HG03103 (cell line): ENCODE results near the gene SCGB2A2.

ENCODE experiments used
- ATAC-seq: cut with Tn5 transposase; IDR thresholded peaks from one replicate; pipeline ENCODE4 v1.9.1; 2021; ENCODE audit warnings: low read depth; ENCODE audit not compliant: unreplicated experiment

Gene SCGB2A2

DNA sequence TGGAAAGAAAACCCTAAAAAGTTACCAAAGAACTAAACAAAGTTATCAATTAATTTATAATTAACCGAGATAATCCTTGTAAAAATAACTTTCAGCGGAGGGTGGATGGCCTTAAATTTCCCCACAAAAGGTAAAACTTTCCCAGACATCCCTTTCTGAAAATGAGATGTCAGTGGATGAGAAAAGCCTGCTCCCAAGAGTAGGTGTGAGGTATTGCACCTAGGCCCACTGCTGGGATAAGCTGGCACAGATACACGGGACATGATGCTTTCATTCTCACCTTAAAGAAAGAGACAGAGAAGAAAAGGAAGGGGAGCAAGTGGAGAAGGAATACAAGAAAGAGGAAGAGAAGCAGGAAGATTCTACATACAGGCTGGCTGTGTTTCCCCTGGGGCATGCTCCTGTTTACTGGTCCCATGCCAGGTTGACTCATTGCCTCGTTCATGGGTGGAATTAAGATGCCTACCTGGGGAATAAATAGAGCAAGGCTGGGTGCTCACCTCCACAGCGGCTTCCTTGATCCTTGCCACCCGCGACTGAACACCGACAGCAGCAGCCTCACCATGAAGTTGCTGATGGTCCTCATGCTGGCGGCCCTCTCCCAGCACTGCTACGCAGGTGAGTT, at the start of gene SCGB2A2:
SCGB2A2 (plus strand) TSS at position 505 of the 625 bp plus-strand sequence; CDS start at position 564, 59 bp downstream.
- ATAC-seq: no peak

DNA sequence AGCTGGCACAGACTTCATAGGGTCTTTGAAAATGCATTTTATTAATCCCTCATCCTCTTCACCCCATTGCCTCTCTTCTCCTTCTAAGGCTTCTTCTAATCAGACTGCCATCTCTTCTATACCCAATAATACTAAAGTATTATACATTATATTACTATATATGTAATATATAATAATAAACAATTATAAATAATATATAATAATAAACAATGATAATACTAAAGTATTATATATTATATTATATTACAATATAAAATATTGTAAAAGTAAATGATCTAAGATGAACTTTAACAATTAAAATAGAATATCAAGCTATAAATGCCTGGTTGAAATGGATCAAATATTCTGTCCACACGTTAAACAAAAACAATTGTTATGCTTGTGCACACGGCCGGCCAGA, 48.5 kb upstream of the SCGB2A2 start:
- no peak for ATAC-seq

DNA sequence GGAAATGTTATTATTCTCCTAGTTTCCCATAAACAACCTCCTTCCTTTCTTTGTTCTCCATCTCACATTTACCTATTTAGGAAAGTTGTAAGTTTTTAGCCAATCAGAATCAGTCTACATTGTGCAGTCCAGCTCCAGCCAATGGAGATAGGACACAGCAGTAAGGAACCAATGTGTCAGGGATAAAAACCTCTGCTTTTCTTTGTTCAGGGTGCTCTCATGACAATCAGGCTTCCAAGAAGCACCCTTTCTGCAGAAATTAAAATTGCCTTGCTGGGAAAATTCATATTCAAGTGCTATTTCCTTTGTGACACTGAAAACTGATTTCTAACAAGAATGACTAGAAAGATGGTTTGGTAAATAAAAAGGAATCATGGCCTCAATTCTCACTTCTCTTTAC, 46.9 kb upstream of the SCGB2A2 start:
- ATAC-seq: no peak

DNA sequence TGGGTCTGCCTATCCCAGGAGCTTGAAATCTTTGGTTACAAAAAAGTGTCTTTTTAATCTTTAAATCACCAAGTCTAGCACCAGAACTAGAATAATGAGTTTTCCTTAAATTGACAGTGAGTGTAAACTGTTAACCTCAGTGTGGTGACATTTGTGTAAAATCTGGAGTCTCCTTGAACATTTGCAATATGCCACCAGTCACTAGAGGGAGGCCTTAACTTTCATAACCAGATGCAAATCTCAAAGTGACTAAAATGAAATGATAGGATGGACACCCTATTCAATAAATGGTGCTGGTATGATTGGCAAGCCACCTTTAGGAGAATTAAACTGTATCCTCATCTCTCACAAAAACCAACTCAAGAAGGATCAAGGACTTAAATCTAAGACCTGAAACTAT, 36.2 kb upstream of the SCGB2A2 start:
- ATAC-seq: no peak

DNA sequence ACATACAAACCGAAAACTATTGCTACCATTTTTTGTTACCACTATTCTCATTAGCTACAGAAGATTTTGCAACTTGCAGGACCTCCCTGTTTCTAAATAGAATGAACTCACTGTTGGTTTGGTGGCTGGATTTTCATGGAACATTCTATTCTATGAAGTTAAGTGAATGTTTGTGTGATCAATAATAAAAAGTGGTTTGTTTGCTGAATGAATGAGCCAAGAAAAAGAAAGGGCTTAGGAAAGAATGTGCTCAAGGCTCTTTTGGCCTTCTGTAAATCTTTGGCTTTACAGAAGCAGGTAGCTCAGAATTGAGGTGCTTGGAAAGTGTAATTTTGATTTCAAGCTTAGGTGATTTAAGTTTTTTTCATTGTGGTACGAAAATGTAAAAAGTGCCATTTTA, 33.8 kb upstream of the SCGB2A2 start:
- ATAC-seq: no peak

DNA sequence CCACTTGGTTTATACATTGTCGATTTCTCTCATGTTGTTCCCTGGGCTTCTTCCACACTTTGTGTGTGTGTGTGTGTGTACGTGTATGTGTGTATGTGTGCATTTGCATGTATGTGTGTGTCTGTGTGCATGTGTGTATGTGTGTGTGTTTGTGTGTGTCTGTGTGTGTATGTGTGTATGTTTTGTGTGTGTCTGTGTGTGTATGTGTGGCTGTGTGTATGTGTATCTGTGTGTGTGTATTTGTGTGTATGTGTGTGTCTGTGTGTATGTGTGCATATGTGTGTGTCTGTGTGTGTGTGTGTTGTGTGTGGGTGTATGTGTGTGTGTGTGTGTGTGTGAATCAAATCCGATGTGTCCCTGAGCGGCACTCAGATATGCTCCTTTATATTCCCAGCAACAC, 32.5 kb upstream of the SCGB2A2 start:
- ATAC-seq: no peak

DNA sequence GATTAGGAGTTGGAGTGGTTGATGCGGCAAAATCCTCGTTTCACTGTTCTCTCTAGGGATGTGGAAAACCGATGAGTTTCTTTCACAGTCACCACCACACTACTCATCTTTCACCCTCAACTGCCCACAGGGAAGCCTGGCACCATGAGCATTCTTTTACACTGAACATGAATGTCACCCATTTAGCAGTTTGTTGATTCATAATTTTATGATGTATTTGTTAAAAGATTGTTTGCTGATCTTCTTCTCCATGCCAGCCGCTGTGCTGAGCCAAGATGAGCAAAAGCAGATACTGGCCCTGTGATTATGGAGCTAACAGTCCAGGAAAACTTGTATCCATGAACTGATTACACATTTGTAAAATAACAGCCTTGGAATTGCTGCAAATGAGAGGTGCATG, 31.8 kb upstream of the SCGB2A2 start:
- ATAC-seq: no peak

DNA sequence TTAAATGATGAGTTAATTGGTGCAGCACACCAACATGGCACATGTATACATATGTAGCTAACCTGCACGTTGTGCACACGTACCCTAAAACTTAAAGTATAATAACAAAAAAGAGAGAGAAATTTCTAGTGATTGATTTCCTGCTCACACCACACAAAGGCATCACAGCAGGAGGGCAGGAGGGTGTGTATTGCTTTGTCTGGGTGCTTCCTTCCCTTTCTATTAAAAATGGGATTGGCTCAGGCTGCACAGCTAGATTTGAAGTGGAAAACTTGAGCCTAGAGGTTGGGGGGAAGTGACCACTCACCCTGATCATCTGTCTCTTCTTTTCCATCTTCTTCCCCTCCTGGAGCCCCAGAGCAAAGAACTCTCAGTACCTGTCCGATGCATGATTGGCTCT, 28.9 kb upstream of the SCGB2A2 start:
- no peak for ATAC-seq

DNA sequence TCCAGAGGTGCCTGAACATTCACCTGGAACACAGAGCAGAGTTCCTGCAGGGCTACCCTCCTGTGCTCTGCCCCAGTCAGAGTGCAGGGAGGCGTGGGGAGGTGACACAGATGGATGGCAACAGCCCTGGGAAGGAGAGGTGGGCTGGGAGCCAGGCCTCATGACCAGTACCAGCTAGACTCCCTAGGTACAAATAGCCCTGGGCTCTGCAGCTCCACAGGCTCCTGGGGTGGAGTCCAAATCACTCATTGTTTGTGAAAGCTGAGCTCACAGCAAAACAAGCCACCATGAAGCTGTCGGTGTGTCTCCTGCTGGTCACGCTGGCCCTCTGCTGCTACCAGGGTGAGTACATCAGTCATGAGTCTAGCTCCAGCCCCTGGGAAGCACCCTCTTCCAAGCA, 27.9 kb upstream of the SCGB2A2 start, which contains the start of gene SCGB1D2:
SCGB1D2 (plus strand) TSS at position 219 of the 400 bp plus-strand sequence; CDS start at position 288, 69 bp downstream.
- no peak for ATAC-seq

DNA sequence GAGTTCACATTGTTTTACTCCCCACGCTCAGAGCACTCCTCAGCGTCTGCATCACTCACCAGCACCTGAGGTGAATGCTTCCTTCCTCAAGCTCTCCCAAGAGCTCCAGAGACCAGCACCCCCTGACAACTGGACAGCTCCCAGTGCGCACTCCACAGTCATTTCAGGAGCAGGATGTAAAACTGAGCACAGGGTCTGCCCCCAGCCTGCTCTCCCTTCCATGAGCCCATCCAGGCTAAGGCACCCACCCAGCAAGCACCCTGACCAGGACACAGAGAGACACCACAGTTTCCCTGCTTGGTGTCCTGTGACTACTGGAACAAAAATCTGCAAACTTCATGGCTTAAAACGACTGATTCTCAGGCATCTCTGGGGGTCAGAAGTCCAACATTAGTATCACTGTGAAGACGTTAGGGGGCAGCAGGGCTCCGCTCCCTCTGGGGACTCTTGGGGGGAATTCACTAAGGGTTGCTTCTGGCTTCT, 24.6 kb upstream of the SCGB2A2 start:
- ATAC-seq: no peak

DNA sequence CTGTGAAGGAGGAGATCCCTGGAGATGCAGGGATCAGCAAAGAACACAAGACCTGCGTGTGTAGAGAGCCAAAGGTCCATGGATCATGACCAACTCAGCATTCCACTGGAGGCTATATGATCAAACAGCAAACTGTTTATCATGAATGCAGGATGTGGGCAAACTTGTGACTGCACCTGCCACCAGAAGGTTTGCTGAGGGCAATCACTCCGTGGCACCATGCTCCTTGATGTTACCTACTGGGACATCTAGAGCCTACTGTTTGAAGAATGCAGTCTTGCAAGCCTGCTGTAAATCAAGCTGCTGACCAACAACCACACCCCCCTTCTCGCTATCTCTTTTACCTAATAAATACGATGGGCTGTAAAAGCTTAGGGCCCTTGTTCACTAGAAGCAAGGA, 18.3 kb upstream of the SCGB2A2 start:
- no peak for ATAC-seq

DNA sequence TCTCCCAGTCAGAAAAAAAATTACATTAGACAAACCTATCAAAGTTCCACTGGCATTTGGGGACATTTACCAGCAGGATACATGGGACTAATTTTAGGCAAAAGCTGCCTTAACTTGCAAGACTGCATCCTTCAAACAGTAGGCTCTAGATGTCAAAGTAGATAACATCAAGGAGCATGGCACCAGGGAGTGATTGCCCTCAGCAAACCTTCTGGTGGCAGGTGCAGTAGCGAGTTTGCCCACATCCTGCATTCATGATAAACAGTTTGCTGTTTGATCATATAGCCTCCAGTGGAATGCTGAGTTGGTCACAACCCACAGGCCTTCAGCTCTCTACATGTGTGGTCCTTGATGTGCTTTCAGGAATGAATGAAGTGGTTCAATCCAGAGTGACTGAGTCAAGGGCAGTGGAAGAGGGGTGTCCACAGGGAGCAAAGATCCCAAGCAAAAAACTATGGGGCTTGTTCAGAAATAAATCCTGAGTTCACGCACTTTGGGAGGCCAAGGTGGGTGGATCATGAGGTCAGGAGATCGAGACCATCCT, 15.9 kb upstream of the SCGB2A2 start:
- ATAC-seq: no peak

DNA sequence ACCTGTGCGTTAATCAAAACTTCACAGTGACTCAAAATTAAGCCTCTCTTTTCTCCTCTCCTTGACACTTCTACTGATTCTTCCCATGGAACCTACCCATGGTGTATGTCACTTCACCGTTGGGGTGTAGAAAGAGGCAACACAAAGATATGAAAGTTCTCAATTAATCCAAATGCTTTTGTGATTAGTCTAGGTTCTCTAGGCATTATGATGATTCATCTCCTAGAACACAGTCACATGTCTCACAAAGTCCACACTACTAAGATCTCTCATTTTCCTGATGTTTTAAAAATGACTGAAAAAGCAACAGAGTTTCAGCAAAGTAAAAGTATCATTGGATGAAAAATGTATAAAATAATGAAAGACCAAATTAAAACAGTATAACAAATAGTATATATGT, 13.7 kb upstream of the SCGB2A2 start:
- no peak for ATAC-seq

DNA sequence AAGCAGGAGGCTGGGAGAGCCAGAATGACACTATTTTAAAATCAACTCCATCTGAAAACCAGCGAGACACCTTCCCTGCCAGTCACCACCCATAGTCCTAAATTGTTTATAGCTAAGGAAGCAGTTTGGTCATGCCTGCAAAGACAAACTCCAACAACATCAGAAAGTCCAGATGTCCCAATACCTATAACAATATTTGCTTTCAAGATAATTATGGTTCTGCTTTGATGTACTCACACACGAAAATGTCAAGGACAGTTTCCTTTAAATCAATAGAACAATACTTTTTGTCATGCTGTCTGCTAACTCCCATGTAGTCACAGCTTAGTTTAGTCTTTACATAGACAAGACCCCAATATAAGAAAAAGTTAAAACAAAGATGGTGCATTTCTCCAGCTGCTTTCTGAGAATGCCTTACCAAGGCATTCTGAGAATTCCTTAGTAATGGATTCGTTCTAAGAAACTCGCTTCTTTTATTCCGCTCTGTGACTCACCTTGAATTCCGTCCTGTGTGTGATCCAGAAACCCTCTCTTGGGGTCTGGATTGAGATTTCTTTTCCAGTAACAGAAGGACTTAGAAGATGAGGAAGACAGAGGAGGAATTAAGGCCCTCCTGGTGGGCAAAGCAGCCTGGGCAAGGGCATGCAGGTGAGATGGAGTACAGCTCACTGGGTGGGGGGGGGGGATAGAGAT, 9.6 kb upstream of the SCGB2A2 start:
- no peak for ATAC-seq

DNA sequence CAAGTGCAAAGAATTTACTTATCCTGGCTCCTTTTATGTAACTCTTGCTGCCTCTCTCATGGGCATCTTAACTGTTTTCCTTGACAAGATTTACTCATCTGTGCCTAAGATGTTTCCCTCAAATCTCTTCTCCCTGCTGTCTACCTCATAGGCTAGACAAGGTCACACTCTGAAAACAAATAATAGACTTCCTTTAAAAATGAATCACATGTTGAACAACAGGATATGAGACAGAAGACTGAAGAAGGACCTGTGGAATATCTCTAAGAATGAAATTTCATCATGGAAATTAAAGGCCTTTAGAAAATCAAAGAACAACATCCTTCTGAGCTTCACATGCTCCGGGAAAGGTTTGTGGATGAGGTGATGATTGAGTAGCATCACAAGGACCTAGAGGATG, 6.0 kb upstream of the SCGB2A2 start:
- ATAC-seq: no peak

DNA sequence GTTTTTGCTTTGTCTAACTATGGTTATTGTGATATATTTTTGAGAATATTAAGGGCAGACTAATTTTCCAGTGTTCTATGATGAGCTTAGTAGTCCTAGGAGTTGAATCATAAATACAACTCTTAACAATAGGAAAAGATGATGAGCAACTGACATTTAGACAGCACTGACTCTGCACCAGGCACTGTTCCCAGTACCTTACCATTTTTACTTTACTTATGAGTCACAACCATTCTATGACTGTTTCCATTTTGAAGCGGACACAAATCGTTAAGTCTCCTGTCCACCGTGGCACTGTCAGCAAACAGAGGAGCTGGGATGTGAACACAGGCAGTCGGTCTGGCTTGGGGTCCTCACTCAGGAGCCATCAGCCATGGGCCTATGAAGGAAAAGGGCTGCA, 3.4 kb upstream of the SCGB2A2 start:
- no peak for ATAC-seq

DNA sequence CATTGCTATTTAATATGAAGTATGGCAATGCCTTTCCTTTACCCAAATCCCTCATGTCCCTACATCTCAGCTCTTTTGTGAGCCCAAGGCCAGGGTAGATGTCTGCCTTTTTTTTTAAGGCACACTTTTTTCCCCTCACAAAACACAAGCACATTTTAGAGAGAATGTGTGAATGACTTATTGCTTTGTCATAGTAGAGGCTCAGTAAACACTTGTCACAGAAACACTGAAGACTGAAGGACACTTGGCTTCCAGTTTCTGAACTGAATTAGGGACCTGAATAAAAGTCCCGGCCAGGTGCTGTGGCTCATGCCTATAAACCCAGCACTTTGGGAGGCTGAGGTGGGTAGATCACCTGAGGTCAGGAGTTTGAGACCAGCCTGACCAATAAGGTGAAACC, 2.9 kb upstream of the SCGB2A2 start:
- ATAC-seq: no peak

DNA sequence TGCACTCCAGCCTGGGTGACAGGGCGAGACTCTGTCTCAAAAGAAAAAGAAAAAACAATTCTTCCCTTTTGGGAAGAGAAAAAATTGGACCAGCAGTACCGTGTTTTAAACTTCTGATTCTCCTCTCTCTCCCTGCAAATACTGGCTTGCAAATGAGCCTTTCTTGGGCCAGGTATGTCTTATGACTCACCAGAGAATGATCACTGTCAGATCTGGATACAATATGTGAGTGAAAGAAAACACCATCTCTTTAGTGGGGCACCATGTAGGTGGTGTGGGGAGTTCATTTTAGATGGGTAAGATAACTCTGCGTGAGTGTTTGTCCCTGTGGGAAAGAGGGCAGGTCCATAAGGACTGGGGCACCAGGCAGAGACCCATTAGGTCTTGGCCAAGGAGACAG, 2.4 kb upstream of the SCGB2A2 start:
- ATAC-seq: no peak

DNA sequence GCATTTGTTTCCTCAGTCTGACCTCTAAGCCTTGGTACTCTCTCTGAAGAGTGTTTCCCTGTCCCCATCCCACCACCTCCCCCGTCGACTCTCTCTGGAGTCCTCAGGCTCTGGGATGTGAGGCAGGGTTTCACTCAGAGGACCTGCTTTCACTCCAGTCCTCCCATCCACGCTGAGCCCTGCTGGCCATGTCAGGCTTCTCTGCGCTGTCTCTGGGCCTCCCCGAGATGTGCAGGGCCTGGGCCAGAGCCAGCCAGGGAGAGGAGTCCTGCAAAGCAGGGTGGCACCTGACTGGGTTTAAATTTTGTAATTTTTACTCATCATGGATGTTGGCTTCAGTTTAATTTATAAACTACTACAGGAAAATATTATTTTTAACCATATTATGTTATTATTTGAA, 3.3 kb downstream of the SCGB2A2 start:
- no peak for ATAC-seq

DNA sequence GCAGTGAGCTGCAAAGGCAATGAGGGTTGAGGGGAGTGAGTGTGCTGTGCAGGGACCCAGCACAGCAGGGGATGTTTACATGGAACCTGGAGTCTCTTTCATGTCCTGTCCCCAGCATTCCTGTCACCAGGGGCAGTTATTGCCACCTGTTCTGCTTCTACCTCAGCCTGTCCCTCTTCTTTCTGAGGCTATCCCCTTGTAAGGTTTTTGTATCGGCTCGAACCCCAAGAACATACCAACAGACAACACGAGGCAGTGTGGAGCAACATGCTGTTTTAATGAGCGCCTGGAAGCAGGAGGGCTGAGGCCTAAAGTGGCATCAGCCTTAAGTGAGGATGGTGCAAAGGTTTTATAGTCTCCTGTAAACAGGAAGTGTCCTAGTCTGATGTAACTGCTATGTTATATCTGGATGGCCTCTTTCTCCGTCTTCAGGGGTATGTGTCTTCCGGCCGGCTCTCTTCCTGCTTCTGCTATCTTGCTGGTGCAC, 3.9 kb downstream of the SCGB2A2 start:
- no peak for ATAC-seq

DNA sequence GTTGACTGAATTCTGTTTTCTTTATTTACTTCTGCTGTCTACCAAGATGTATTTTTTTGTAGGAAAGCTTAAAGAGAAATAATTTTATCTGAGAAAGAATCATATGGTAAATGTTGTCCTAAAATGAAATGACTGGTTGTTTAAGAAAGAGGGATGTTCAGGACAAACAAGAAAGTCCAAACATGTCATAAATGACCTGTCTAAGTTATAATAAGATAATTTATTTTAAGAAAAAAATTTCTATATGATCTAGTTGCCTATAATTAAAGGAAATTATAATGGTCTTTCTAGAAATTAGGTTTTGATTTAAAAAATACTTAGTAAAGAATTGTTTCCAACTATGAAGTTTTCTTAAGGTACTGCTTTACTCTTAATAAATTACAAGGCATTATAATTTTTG, 10.5 kb downstream of the SCGB2A2 start:
- ATAC-seq: no peak

DNA sequence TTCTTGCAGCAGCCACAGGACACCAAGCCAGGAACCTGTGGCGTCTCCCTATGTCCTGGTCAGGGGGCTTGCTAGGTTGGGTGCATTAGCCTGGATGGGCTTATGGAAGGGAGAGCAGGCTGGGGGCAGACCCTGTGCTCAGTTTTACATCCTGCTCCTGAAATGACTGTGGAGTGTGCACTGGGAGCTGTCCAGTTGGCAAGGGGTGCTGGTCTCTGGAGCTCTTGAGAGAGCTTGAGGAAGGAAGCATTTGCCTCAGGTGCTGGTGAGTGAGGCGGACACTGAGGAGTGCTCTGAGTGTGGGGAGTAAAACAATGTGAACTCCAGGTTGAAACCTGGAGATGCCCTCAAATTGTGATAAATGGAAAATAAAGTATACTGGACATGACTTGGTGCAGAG, 25.5 kb downstream of the SCGB2A2 start:
- ATAC-seq: no peak
